HG03558 (cell line): Measurements from ENCODE around the gene DSG2.
"Not testable (repeated sequence)": the region's sequence is repeated elsewhere in the genome, so short reads cannot be mapped to it uniquely, and the experiment has no call there.

Experiments
- ATAC-seq: cut with Tn5 transposase; IDR thresholded peaks from one replicate; pipeline ENCODE4 v1.9.1; 2021; ENCODE audit warnings: moderate number of reproducible peaks; ENCODE audit not compliant: unreplicated experiment; ENCODE audit errors: extremely low read depth

DSG2 gene

DNA sequence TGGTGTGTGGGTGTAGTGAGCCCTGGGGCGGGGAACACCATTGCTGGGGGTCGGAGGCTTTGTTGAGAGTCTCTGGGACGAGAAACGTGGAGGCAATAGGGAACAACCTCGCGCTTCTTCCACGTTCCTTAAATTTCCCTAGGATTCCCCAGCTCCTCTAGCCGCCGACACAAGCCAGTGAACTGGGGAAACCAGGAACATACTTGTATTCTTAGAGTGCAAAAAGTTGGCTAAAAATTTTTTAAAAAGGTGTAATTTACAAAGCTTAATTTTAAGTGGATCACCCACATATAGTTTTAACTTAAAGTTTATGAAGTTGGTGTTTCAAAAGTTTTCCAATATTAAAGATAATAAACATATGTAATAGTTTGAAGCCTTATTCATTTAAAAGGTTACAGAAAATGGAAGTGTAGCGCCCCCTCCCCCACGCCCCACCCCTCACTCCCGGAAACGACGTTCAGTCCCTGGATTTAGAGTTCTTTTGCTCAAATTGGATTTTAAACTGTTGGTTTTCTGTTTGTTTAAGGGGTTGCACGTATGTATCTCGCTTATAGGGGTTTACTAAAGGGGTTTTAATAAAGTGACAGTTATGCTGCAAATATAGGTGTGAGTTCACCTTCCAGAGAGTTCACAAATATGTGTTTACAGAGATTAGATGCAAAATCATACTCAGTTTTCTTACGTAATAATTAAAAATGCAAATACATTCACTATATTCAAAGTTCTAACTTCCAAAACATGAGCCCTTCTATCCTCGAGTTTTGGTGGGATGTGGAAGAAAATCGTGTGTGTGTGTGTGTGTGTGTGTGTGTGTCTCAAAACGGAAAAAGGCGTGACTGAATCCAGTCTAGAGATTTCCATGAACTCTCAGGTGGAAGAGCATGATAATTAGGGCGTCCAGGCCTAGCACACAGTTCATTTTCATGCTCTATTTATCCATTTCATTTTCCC, 872 bp downstream of the DSG2 start:
- ATAC-seq = no peak

DNA sequence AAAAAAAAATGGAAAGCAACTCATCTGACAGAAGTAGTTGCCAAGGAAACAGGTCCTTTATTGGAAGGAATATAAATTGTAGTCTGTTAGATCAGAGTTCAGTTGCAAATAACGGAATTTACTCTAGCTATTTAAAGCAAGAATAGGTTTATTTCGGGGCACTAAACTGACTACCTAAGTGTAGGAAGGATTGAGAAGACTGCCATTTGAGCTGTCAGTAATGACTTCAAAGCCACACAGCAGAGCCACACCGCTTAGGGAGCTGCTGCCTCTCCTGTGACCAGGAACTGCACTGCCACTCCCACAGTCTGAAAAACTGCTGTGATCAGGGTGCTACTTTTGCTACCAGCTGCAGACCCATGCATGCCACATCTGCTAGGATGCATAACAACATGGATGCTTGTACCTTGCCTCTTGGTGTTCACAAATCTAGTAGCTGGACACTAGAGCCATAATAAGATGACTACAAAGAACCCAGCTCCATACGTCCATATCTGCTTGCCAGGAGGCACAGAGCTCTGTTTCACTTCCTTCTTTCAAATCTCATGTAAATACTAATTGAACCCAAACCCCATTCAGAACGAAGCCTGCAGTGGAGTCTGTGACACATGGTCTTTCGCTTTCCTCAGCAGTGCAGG, 2.2 kb downstream of the DSG2 start:
- ATAC-seq = peak; percentile 85

DNA sequence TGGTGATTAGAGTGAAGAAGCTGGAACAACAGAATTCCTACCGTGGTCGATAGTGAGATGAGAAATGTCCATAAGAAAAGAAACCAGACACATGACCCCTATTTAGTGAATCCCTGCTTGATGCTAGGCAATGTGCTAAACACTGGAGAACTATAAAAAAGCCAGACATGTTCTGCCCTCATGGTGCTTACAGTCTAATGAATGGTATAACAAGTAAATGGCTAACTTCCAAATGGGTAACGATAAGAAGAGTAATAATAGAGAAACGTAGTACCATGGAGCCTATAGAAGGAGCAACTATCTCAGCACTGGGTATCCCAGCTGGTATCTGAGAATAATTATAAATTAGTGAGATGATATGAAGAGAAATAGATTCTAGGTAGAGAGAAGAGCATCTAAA, 5.0 kb downstream of the DSG2 start:
- no peak for ATAC-seq

DNA sequence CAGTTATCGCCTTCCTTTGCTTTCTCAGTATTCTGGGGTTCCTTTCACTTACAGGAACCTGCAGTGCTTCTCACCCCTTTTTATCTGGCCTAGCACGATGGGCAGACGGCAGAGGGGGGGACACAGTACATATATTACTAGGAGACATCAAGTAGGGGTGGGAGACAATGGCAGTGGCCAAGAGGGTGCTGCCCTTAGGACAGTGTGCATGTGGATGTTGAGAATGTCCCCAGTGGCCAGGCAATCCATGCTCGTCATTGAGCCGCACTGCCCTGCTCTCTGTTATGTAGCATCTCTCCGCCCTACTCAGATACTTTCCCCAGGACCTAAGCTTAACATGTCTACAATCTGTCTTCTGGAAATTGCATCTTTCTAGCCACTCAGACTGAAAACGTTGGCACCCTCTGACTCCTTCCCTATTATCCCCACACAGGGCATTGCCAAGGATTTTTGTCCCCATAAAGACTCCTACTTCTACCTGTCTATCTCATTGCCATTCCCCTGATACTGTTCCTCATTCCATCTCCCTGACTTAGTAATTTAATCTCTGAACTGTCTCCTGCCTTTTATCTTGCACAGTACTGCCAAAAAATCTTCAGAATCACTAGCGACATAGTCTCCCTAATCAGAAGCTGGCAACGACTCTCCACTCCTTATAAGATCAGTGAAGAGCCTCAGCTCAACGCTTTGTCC, 6.6 kb downstream of the DSG2 start:
- no peak for ATAC-seq

DNA sequence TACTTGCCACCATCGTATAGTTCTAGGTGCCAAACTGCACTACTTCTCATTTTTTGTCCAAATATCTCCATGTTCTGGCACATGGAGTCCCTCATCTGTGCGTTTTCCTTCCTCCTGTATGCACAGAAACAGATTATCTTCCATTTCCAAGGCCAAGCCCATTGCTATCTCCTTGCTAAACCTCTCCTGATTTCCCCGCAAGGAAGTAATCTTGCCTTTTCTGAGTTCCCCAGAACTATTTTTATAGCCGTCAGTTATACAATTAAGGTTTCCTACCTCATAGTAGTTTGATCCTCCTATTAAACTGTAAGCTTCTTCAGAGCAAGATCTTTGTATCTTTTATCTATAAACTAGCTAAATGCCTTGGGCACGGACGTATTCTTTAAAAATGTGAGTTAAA, 7.2 kb downstream of the DSG2 start:
- no peak for ATAC-seq

DNA sequence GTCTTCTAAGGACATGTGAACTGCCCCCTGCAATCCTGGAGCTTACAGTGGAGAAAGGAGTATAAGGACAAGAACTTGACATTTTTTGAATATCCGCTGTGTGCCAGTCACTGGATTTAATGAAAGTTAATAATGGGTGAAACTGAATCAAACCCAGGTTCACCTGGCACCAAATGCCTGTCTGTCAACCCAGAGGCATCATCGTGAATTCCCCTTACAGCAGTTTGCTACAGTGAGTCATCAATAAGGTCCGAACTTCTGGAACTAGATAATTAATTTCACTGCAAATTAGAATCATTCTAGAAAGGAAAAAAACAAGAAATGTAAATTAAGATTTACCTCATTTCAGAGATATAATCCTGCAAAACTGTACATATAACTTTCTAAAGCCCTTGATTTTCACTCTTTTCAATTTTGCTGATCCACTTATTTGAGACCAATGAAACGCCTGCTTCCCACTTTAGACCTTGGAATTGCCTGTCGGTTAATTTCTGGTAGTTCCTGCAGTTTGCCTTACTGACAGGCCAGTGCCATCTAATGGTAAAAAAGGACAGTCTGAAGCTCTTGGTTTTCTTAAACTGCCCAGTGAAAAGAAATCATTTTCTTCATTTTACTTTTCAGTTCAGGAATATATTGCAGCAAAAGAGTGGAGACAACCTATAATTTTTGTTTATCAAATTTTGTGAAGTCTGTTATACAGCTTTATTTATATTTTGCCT, 8.2 kb downstream of the DSG2 start:
- ATAC-seq = no peak

DNA sequence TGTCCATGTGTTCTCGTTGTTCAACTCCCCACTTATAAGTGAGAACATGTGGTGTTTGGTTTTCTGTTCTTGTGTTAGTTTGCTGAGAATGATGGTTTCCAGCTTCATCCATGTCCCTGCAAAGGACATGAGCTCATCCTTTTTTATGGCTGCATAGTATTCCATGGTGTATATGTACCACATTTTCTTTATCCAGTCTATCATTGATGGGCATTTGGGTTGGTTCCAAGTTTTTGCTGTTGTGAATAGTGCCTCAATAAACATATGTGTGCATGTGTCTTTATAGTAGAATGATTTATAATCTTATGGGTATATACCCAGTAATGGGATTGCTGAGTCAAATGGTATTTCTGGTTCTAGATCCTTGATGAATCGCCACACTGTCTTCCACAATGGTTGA, 9.1 kb downstream of the DSG2 start:
- ATAC-seq = not testable (repeated sequence)

DNA sequence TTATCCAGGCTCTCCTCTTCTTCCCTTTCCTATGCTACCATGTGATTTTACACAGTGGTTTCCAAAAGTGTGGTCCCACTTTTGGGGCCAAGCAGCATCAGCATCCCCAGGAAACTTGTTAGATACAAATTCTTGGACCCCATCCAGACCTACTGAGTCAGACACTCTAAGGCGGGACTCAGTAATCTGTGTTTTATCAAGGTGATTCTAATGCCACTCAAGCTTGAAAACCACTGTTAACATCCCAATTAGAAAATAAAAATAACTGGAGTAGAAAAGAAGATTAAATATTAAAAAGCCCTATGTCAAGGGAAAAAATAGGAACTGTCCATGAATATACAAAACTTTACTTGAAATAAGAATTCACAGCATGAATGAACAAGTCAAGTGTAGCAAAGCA, 10.8 kb downstream of the DSG2 start:
- ATAC-seq = no peak

DNA sequence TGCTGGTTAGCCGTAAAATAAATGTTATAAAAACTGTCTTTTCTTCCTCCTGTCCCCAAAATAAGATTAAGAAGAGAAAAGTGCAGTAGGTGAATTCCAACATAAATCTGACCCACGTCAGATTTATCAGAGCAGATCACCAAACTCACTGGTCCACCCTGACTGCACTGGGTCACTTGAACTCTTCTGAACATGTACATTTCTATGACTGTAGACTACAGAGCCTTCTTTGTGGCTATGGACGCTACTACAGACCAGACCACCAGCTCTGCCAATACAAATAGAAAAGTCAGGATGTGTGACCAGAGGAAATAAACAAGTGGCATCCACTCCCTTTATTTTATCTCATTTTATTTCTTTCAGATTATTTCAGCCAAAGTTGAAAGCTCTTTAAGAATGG, 11.6 kb downstream of the DSG2 start:
- no peak for ATAC-seq

DNA sequence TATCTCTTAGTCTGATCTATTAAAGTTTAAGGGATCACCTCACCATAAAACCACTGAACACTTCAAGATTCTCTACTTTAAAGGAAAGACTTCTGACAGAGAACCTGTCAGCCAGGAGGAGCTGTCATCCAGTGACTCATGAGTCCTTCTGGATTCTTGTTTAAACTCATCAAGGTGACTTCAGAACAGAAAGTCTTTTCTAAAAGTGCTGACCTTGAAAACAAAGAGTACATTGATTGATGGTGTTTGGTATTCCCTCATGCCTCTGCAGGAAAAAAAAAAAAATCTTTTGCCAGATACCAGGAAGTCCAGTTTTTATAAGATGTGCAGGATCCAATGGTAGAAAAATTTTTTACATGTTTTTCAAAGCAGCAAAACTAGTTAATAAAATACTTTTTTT, 12.3 kb downstream of the DSG2 start:
- no peak for ATAC-seq

DNA sequence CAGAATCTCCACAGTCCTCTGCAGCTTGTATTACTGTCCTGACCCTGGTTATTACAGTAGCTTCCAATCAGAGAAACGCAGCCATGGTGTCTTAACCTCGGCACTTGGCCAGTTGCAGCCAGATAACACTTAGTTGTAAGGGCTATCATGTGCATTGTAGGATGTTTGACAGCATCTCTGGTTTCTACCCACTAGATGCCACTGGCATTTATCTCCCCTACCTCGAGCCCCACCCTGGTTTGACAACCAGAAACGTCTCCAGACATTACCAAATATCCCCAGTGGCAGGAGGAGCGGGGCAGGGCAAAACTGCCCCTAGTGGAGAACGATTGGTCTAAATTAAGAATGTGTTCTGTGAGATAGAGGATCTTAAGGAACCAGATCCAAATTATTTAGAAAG, 13.1 kb downstream of the DSG2 start:
- ATAC-seq = no peak

DNA sequence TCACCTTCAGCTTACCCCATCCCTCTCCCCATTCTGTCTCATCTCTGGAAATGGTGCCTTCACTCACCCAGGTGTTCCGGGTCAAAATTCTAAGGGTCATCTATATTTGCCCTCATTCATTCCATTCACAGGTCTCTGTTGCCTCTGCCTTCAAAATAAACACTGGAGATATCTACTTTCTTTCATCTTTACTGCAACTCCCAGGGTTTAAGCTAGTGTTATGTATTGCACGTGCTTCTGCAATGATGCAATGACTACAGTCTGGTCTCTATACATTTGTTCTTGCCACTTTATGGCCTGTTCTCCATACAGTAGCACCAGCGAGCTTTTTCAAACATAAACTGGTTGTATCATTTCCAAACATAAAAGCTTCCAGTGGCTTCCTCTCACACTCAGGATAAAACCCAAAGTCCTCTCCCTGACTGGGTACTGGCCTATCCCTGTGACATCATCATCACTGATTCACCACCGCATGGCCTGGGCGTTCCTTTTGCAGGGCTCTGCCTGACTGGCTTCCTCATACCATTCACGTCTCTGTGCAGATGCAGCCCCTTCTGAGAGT, 14.3 kb downstream of the DSG2 start:
- ATAC-seq = no peak

DNA sequence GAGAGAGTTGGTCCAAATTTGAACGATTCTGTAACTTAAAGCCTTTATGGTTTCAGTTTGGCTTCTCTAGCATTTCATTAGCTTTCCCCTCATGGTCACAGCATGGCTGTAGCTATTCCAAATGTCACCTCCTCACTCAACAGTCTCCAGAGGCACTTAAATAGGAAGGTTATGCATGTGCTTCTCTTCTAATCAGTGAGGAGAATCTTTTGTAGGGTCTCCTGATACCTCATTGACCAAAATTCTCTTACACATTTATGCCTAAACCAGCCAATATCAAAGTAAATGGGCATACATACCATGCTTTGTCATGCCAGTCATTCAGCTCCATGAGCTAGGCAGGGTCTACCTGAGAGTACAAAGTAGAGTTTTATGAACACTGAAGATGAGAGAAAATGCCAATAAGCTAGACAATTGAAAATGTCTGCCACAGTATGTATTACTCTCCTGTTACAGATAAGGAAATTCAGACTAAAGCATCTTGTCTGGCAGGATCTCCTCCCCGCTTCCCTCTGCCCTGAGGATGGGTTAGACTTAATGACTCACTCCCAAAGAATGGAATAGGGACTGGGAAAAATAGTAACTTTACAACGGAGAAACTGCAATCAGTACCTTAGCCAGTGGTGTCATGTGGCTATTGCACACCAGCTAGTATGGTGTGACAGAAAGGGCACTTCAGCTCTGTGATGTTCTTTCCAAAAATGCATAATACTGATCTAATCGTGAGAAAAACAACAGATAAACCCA, 15.4 kb downstream of the DSG2 start:
- ATAC-seq = no peak

DNA sequence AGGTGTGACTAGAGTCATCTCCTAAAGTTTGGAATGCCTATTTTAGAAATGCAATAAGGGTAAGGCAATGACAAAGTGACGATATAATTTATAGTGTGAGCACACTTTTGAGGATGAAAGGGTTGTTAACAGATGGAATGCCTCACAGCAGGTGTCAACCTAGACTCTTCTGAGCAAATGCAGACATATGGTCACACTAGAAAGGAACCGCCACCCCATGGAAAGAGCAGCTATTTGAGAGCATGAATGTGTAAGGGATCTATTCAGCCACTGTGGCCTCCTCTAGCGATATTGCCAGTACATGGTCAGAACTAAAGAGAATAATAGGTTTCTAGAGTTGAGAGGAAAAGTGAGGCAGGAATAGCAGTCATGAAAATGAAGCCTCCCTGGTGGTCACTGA, 18.5 kb downstream of the DSG2 start:
- ATAC-seq = no peak

DNA sequence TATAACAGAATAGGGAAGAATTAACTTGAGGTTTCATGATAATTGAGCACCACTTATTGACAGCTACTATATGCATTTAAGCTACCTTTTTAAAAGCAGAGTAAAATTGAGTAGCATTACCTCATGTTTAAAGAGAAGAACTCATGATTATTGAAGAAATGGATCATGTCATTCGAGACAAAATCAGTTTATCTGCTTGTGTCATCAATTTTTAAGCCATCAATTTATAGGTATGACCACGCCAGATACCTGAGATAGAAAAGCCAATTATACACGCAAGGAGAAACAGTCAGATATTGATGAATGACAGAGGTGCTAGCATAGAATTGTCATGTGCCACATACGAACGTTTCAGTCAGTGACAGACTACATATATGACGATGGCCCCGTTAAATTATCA, 28.4 kb downstream of the DSG2 start:
- no peak for ATAC-seq

DNA sequence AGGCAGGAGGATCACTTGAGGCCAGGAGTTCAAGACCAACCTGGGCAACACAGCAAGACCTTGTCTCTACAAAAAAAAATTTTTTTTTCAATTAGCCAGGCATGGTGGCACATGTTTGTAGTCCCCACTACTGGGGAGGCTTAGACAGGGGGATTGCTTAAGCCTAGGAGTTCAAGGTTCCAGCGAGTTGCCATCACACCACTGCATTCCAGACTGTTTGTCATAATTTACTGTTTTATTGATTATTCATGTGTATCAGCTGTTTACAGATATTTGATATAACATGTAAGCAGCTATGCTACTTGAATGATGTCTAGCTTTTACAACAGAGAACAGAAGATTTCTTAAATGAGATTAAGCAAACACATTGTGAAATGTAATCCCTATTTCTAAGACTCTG, 35.3 kb downstream of the DSG2 start:
- ATAC-seq = no peak

DNA sequence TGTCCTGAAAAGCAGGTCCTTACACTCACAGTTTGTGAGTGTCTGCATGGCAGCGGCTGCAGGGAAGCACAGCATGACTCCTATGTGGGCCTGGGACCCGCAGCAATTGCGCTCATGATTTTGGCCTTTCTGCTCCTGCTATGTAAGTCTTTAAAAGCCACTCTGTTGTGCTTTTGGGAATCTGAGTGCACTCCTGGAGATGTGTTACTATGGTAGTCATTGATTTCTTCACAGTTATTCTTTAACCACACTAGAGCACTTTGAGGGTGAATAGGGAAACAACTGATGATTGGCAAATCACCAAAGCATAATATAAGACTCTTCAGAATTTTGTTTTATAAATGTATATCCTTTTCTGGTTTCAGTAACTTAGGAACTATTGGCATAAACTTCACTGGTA, 40.9 kb downstream of the DSG2 start:
- no peak for ATAC-seq

DNA sequence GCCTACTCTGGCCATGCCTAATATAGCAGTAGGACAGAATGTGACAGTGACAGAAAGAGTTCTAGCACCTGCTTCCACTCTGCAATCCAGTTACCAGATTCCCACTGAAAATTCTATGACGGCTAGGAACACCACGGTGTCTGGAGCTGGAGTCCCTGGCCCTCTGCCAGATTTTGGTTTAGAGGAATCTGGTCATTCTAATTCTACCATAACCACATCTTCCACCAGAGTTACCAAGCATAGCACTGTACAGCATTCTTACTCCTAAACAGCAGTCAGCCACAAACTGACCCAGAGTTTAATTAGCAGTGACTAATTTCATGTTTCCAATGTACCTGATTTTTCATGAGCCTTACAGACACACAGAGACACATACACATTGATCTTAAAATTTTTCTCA, 48.5 kb downstream of the DSG2 start:
- no peak for ATAC-seq

DNA sequence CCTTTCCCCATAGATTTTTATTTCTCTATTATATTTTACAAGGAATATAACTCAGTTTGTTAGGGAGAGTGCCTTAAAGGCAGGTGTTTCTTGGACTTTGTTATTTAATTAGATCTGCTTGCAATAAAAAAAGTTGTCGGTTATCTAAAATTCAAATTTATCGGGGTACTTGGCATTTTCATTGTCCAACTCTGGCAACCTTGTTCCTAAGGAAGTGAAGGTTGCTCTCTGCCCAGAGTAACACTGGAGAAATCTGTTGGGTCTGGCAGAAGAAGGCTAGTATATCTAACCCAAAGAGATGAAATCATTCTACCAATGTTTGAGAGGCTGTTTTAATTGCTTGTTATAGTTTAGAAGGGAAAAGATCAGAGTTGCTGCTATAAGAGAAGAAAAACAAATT, 50.9 kb downstream of the DSG2 start:
- ATAC-seq = no peak

DNA sequence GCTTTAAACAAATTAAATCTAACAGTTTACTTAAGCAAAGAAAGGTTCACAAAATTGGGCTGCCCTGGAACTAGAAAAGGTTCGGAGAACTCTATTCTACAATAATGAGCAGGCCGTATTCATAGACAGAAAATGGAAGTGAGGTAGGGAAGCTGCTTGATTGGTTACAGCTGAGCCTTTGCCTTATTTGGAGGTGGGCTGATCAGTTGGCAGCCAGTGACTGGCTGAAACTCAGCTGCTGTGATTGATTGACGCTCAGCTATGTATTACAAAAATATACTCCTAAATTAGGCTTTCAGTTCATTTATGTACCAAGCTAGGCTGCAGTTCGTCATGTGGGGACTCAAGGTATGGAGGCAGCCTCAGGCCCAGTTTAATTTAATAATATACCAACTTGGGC, 51.4 kb downstream of the DSG2 start:
- ATAC-seq = no peak
